GM18526 (cell line): ENCODE measurements around the gene CASR.

Experiments
- POLR2A ChIP-seq: IDR thresholded peaks from 3 replicates; pipeline ENCODE4 v1.6.1; 2011; ENCODE audit not compliant: insufficient read length; ENCODE audit errors: extremely low read depth

Gene CASR

DNA sequence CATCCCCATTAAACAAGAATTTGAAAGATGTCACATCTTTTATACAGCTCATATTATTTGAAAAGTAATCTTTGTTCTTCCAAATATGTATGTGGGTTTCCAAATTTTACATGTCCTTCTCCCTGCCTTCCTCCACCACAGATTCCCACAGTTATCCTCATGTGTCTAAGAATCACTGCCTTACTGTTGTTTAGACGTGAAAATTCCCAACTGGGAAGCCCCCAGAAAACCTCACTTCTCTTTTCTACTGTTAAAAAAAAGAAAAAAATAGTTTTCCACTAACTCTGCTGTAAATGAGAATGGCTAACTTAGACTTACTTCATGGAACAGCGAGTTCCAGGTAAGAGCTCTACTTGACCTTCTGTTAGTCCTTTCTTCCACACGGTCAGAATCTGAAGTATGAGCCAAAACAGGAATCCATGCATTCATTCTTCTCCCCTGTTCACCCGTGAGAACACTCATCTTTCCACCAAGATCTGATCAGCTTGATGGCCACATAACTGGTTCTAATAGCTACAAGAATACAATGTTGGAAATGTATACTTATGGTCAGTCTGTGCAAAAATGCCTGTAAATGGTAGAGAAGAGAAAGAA lies 123.7 kb downstream of the CASR start:
- TF ChIP-seq POLR2A, result no peak

GRCh38 chr3:122307976-122308375 lies 124.5 kb downstream of the CASR start:
- no peak for TF ChIP-seq POLR2A

GRCh38 chr3:122310361-122310760 lies 126.9 kb downstream of the CASR start:
- no peak for TF ChIP-seq POLR2A

GRCh38 chr3:122312826-122313225 lies 129.4 kb downstream of the CASR start:
- no peak for TF ChIP-seq POLR2A

DNA sequence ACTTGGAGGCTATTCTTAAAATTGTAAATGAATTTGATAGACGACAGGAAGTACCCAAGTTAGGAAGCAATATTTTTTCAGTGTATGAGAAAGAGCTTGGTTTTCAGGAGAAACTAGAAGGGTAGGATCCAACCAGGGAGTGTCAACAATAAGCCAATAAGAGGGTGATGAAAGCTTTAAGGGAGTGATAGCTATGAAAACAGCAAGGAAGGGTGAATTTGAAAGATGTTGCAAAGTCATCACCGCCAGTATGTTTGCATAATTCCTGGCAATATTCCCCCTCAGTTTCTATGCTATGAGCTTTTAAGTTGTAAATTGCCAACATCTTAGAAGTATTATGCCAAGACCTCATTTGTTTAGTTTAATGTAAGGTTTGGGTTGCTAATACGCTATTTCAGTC lies 129.8 kb downstream of the CASR start:
- no peak for TF ChIP-seq POLR2A

GRCh38 chr3:122314228-122314876 lies 130.9 kb downstream of the CASR start:
- no peak for TF ChIP-seq POLR2A

DNA sequence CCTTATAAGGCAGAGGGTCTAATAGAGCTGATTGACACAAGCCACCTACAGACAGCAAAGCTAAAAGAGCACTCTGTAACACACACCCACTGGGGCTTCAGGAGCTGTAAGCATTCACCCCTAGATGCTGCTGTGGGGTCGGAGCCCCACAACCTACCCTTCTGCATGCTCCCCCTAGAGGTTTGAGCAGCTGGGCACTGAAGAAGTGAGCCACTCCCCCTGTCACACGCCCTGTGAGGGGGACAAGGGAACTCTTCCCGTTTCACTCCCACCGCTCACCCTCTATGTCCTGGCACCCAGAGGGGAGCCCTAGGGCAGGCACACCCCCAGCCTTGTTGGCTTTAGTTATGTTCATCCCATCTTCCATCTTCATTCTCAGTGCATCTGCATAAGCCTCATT lies 132.2 kb downstream of the CASR start:
- TF ChIP-seq POLR2A, result no peak

- TF ChIP-seq POLR2A, result no peak
Measured at GRCh38 chr3:122316368-122316767, 132.9 kb downstream of the CASR start.

- no peak for TF ChIP-seq POLR2A
Measured at GRCh38 chr3:122318620-122319019, 135.2 kb downstream of the CASR start.

DNA sequence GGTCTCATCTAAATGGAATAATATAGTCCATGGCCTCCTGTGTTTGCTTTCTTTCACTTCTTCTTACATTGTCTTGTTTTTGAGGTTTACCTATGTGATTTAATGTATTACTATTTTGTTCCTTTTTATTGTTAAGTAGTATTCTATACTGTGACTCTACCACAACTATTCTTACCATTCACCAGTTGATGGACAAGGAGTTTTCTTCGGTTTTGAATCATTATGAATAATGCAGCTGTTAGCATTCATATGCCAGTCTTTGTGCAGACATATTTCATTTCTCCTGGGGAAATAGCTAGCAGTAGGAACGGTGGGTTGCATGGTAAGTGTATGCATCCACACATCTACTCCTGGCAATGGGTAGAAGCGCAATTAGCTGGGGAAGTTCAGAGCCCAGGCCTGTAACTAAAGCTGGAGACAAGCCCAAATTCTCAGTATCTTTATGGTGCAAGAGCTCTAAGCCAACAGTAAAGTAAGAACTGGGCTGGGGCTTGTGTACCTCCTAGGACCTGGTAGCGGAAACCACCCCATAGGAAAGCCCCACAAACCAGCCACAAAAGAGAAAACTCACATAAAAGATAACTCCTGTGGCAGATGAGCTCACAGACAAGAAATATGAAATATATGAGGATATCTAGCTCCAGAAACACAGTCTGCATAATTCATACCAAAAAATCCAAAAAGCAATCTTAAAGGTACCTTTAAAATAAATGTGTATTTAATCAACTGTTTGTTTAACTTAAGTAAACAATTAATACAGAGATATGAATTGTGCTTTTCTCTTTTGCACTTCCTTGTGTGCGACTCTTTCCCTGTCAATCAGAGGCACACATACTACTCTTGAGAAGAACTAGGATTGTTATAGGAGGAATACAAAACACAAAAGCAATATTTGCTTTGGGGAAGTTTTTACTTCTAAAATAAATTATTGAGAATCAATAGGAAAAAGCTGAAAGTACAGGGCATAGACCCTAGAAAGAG lies 138.9 kb downstream of the CASR start:
- no peak for TF ChIP-seq POLR2A

GRCh38 chr3:122324871-122325323 lies 141.4 kb downstream of the CASR start, which contains the start of gene CSTA:
Gene CSTA, plus strand, starts transcription at chr3:122325248. Its CDS starts 45 bp downstream, at chr3:122325293.
- no peak for TF ChIP-seq POLR2A

DNA sequence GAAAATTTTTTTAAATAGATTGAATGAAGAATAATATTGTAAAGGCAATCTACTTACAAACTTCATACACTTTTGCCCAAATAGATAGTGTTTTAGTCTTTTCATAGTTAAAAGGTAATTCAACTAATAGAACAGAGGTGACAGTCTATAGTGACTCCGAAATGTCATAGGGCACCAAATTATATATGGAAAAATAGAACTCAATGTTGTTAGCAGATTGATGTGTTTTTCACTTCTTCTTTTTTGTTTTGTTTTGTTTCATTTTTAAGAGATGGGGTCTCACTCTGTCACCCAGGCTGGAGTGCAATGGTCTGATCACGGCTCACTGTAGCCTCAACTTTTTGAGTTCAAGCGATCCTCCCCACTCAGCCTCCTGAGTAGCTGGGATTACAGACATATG lies 142.3 kb downstream of the CASR start:
- TF ChIP-seq POLR2A, result no peak

DNA sequence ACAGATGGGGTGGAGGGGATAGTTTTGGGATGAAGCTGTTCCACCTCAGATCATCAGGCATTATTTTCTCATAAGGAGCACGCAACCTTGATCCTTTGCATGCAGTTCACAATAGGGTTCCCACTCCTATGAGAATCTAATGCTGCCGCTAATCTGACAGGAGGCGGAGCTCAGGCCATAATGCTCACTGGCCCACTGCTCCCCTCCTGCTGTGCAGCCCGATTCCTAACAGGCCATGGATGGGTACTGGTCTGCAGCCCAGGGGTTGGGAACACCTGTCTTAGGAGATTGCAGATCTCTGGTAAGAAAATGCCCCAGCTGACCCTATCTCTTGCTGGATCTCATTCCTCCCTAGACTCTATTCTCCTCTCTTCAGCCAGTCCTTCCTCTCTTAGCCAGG lies 148.4 kb downstream of the CASR start:
- no peak for TF ChIP-seq POLR2A

GRCh38 chr3:122332551-122332950 lies 149.1 kb downstream of the CASR start:
- TF ChIP-seq POLR2A, result no peak
